Measurements from ENCODE around the gene DENND5B. TPM values are rescaled to one million over a fixed set of nuclear protein-coding genes. Genes with fewer than 3 reads are reported as not detected.

The DENND5B gene
- total and polyA plus RNA-seq, 2 of the 4 experiments (the other 2 are of a cell fraction): 5.5 to 13.4 TPM

GRCh38 chr12:31578632-31579031 is 12.3 kb downstream of the DENND5B start:
- Histone ChIP-seq H2BK120ac (ENCODE audit: low read depth, low read length) (no peak overlapping the region), H3K23ac (ENCODE audit: low read depth, low read length) (no peak overlapping the region), H4K20me1 (ENCODE audit: insufficient read depth, low read length) (peaks cover 5% of the 10 kb centered on the region; the same call in 1 of the 2 replicates), H2BK15ac (ENCODE audit: low read depth, low read length) (no peak overlapping the region), H3K56ac (ENCODE audit: extremely low read depth, insufficient read depth, low read length) (no peak overlapping the region), H4K91ac (ENCODE audit: insufficient read depth, low read depth, low read length) (no peak overlapping the region), H2AK9ac (replicated peaks; ENCODE audit: low read depth, low read length, poor library complexity) (no peak overlapping the region), H3K79me1 (ENCODE audit: low read depth in 1 of 2, low read length in 2 of 2) (peaks cover 16 to 63% of the 10 kb centered on the region in 2 experiments), H2BK20ac (ENCODE audit: low read depth, low read length) (no peak overlapping the region), H3K4me3 (ENCODE audit: insufficient read depth, low read depth, low read length) (no peak overlapping the region), H3K4me2 (ENCODE audit: low read depth, low read length) (no peak overlapping the region), H3K9me1 (ENCODE audit: insufficient read depth, low read length) (no peaks in the 10 kb centered on the region; the same call in 1 of the 2 replicates), H3K27me3 (ENCODE audit: control insufficient read depth, insufficient read depth, low read length) (no peaks in the 10 kb centered on the region), H4K5ac (ENCODE audit: low read depth, low read length) (no peak overlapping the region), H4K8ac (ENCODE audit: low read depth in 2 of 2, low read length in 2 of 2) (no peak overlapping the region), H3K14ac (replicated peaks; ENCODE audit: low read depth, low read length) (no peak overlapping the region), H3K4me1 (ENCODE audit: control insufficient read depth, insufficient read depth, low read length) (peaks cover 9% of the 10 kb centered on the region), H3K9me3 (ENCODE audit: control insufficient read depth, insufficient read depth, low read length) (no peaks in the 10 kb centered on the region), H3K9ac (ENCODE audit: low read depth, low read length) (no peak overlapping the region), H2AFZ (replicated peaks; ENCODE audit: low read length, poor library complexity) (no peak overlapping the region), H2AK5ac (ENCODE audit: low read depth, low read length) (no peak overlapping the region), H3K36me3 (ENCODE audit: control insufficient read depth, insufficient read depth, low read length) (no peaks in the 10 kb centered on the region), H3K4ac (ENCODE audit: low read depth, low read length) (no peak overlapping the region), H3K27ac (ENCODE audit: insufficient read depth, low read length) (no peak overlapping the region), H2BK5ac (ENCODE audit: low read depth, low read length, poor library complexity, severe bottlenecking) (no peak overlapping the region), H3K18ac (ENCODE audit: low read depth, low read length) (no peak overlapping the region)
- in situ Hi-C loops (cut with MboI; ENCODE audit: low sequenced_read_pairs): loop anchor here (25.0 kb wide), 1 partner anchor 141 kb away; no protein-coding TSS in a partner anchor
- intact Hi-C loops (cut with micrococcal nuclease): no loop called here
- CTCF ChIA-PET: interaction anchor here (0.6 to 1.2 kb wide), 2 partner anchors 51 to 58 kb away, joined by 3 to 5 read pairs; no protein-coding TSS in a partner anchor
- peak; percentile 46; the same call in 1 of the 2 replicates for ATAC-seq (ENCODE audit: low read depth)
- dilution Hi-C loops (cut with HindIII; ENCODE audit: low sequenced_read_pairs, unreplicated experiment): no loop called here
- POLR2A ChIA-PET (ENCODE audit: unreplicated experiment): no interaction called here
- no CpG with 5 or more reads among the region's 2 CpGs for WGBS, 2 experiments (ENCODE audit: extremely low coverage in 2 of 2, insufficient read length in 1 of 2)
- no TSS peak for BruUV-seq (replicated peaks)
- no peak for TF ChIP-seq RCOR1 (IDR thresholded peaks at IDR 0.05; ENCODE audit: insufficient replicate concordance, low read length)
- TF ChIP-seq MAFK (IDR thresholded peaks at IDR 0.05; ENCODE audit: low read depth, low read length): no peak
- TF ChIP-seq CTCF (conservative IDR thresholded peaks at IDR 0.05; ENCODE audit: low read depth, low read length): no peak
- no peak for TF ChIP-seq NFE2L2 (IDR thresholded peaks at IDR 0.05; ENCODE audit: low read depth, low read length)
- TF ChIP-seq RFX5 (IDR thresholded peaks at IDR 0.05; ENCODE audit: low read depth, low read length): no peak
- no peak for TF ChIP-seq RAD21 (IDR thresholded peaks at IDR 0.05; ENCODE audit: low read length)
- TF ChIP-seq ELK1 (IDR thresholded peaks at IDR 0.05; ENCODE audit: borderline replicate concordance, low read depth, low read length): no peak
- TF ChIP-seq BHLHE40 (IDR thresholded peaks at IDR 0.05; ENCODE audit: low read depth, low read length): no peak
- TF ChIP-seq SMC3 (IDR thresholded peaks at IDR 0.05; ENCODE audit: low read depth, low read length): no peak
- TF ChIP-seq MXI1 (IDR thresholded peaks at IDR 0.05; ENCODE audit: borderline replicate concordance, low read depth, low read length): no peak
- TF ChIP-seq USF2 (IDR thresholded peaks at IDR 0.05; ENCODE audit: low read depth, low read length): no peak
- TF ChIP-seq FOS (IDR thresholded peaks at IDR 0.05; ENCODE audit: low read depth, low read length): no peak
- TF ChIP-seq POLR2A (IDR thresholded peaks at IDR 0.05; ENCODE audit: low read depth, low read length): no peak
- TF ChIP-seq MAZ (IDR thresholded peaks at IDR 0.05; ENCODE audit: borderline replicate concordance, low read depth, low read length): no peak
- no peak for TF ChIP-seq CHD1 (IDR thresholded peaks at IDR 0.05; ENCODE audit: low read depth, low read length)
- TF ChIP-seq CEBPB (IDR thresholded peaks at IDR 0.05; ENCODE audit: low read depth, low read length): no peak
- DNase-seq: peak; percentile 49

Measured in IMR-90 (cell line).